WTC11 (cell line): Measurements from ENCODE around the gene ZNF787. TPM values are rescaled to one million over a fixed set of nuclear protein-coding genes. Genes with fewer than 3 reads are reported as not detected.

Experiments
- ATAC-seq: fragments of 200-7000 bp; cut with Tn5 transposase; 2 replicates; pipeline ENCODE4 v1.10.0; 2021; ENCODE audit warnings: mild to moderate bottlenecking, moderate library complexity
- CTCF ChIA-PET: fragments of 300-600 bp; sonication (Branson Sonifier 250); formaldehyde crosslinking; loops from one replicate; lab custom pipeline; 2021; ENCODE audit warnings: antibody characterized with exemption; lab: Charles Lee
- POLR2A ChIA-PET: fragments of 350-600 bp; sonication (Branson Sonifier 250); formaldehyde crosslinking; loops from one replicate; lab custom pipeline; 2021; ENCODE audit warnings: antibody characterized with exemption; lab: Charles Lee
- DNase-seq: peaks from one replicate; pipeline ENCODE4 v3.0.0; 2021; ENCODE audit warnings: low spot score
- H3K27ac Mint-ChIP-seq: 2 replicates; pipeline ENCODE4 v1.8.0; 2021; ENCODE audit warnings: mixed read lengths
- H3K27me3 Mint-ChIP-seq: 2 replicates; pipeline ENCODE4 v1.8.0; 2021; ENCODE audit warnings: low read depth, mild to moderate bottlenecking, moderate library complexity, mixed read lengths
- H3K36me3 Mint-ChIP-seq: 2 replicates; pipeline ENCODE4 v1.8.0; 2021; ENCODE audit warnings: mixed read lengths
- H3K4me1 Mint-ChIP-seq: 2 replicates; pipeline ENCODE4 v1.8.0; 2022; ENCODE audit warnings: mixed read lengths
- H3K4me3 Mint-ChIP-seq: 2 replicates; pipeline ENCODE4 v1.8.0; 2021; ENCODE audit warnings: mild to moderate bottlenecking, moderate library complexity, mixed read lengths
- H3K9me3 Mint-ChIP-seq: 2 replicates; pipeline ENCODE4 v1.8.0; 2021; ENCODE audit warnings: mixed read lengths
- ELF4 ChIP-seq: sonication (generic); formaldehyde crosslinking; IDR thresholded peaks from 2 replicates; pipeline ENCODE4 v1.8.1; 2022; ENCODE audit warnings: low read depth, mild to moderate bottlenecking, moderate library complexity, missing genetic modification reagents
- HMGA2 ChIP-seq: fragments of 250-450 bp; sonication (Bioruptor Pico); IDR thresholded peaks from 2 replicates; pipeline ENCODE4 v1.4.0; 2021; ENCODE audit warnings: mild to moderate bottlenecking, moderate library complexity
- KAT7 ChIP-seq: sonication (generic); formaldehyde crosslinking; IDR thresholded peaks from 2 replicates; pipeline ENCODE4 v1.8.1; 2023; ENCODE audit warnings: missing genetic modification reagents, mild to moderate bottlenecking, borderline replicate concordance
- NFATC4 ChIP-seq: fragments of 250-450 bp; sonication (Bioruptor Pico); IDR thresholded peaks from 2 replicates; pipeline ENCODE4 v1.9.0; 2021; ENCODE audit warnings: mild to moderate bottlenecking
- NFYB ChIP-seq: sonication (generic); formaldehyde crosslinking; conservative IDR thresholded peaks from 2 replicates; pipeline ENCODE4 v1.8.0; 2022; ENCODE audit warnings: low read depth, missing genetic modification reagents
- PRRX2 ChIP-seq: fragments of 250-450 bp; sonication (Bioruptor Pico); IDR thresholded peaks from 2 replicates; pipeline ENCODE4 v1.8.0; 2021; ENCODE audit warnings: mild to moderate bottlenecking
- SMAD3 ChIP-seq: sonication (generic); formaldehyde crosslinking; IDR thresholded peaks from 2 replicates; pipeline ENCODE4 v1.8.0; 2022; ENCODE audit warnings: missing genetic modification reagents, mild to moderate bottlenecking, borderline replicate concordance
- SP1 ChIP-seq: sonication (generic); formaldehyde crosslinking; conservative IDR thresholded peaks from 2 replicates; pipeline ENCODE4 v1.8.1; 2022; ENCODE audit warnings: missing genetic modification reagents
- TP53 ChIP-seq: sonication (generic); formaldehyde crosslinking; IDR thresholded peaks from 2 replicates; pipeline ENCODE4 v1.8.1; 2023; ENCODE audit warnings: mild to moderate bottlenecking, missing genetic modification reagents
- ZNF232 ChIP-seq: sonication (generic); formaldehyde crosslinking; IDR thresholded peaks from 2 replicates; pipeline ENCODE4 v1.8.0; 2022; ENCODE audit warnings: mild to moderate bottlenecking, missing genetic modification reagents
- total RNA-seq: library from RNA; stranded (reverse); gene quantifications from 3 replicates; pipeline ENCODE4 v1.2.3, GENCODE V29; 2021
- TF ChIP-seq, protein P1 (sequence below): fragments of 250-450 bp; sonication (Bioruptor Pico); IDR thresholded peaks from 2 replicates; pipeline ENCODE4 v1.9.0; 2021; ENCODE audit warnings: mild to moderate bottlenecking
- TF ChIP-seq, protein P2 (sequence below): fragments of 250-450 bp; sonication (Bioruptor Pico); IDR thresholded peaks from 2 replicates; pipeline ENCODE4 v1.9.0; 2021; ENCODE audit warnings: moderate library complexity, mild to moderate bottlenecking, inconsistent platforms, borderline replicate concordance
- TF ChIP-seq, protein P3 (sequence below): sonication (generic); formaldehyde crosslinking; IDR thresholded peaks from 2 replicates; pipeline ENCODE4 v1.8.0; 2023; ENCODE audit warnings: missing genetic modification reagents, mild to moderate bottlenecking, borderline replicate concordance
- TF ChIP-seq, protein P4 (sequence below): sonication (generic); formaldehyde crosslinking; IDR thresholded peaks from 2 replicates; pipeline ENCODE4 v1.8.1; 2022; ENCODE audit warnings: low read depth, missing genetic modification reagents, borderline replicate concordance
- TF ChIP-seq, protein P5 (sequence below): fragments of 250-450 bp; sonication (Bioruptor Pico); conservative IDR thresholded peaks from 2 replicates; pipeline ENCODE4 v1.9.0; 2021; ENCODE audit warnings: mild to moderate bottlenecking
- TF ChIP-seq, protein P6 (sequence below): fragments of 250-450 bp; sonication (Bioruptor Pico); IDR thresholded peaks from 2 replicates; pipeline ENCODE4 v1.9.0; 2021; ENCODE audit warnings: mild to moderate bottlenecking
- TF ChIP-seq, protein P7 (sequence below): sonication (generic); formaldehyde crosslinking; IDR thresholded peaks from 2 replicates; pipeline ENCODE4 v1.8.1; 2022; ENCODE audit warnings: missing genetic modification reagents, borderline replicate concordance

Gene ZNF787
- total RNA-seq, 1 experiment from 2014 or later, result 62.9 TPM

DNA sequence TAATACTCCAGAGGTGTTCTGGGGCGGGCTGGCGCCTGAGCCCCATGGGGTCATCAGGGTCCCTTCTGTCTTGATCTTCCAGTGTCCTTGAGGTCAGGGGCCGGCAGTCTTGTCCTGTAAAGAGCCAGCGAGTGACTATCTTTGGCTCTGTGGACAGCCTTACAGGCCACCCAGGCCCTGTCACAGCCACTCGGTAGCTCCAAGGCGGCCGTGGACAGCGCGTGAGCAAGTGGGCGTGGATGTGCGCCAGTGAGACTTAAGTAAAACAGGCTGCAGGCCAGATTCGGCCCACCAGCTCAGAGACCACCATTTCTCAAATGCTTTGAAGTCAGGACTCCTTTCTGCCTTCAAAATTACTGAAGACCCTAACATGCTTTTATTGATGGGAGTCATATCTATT lies 23.7 kb upstream of the ZNF787 start (continued):
- TF ChIP-seq, protein P1, sequence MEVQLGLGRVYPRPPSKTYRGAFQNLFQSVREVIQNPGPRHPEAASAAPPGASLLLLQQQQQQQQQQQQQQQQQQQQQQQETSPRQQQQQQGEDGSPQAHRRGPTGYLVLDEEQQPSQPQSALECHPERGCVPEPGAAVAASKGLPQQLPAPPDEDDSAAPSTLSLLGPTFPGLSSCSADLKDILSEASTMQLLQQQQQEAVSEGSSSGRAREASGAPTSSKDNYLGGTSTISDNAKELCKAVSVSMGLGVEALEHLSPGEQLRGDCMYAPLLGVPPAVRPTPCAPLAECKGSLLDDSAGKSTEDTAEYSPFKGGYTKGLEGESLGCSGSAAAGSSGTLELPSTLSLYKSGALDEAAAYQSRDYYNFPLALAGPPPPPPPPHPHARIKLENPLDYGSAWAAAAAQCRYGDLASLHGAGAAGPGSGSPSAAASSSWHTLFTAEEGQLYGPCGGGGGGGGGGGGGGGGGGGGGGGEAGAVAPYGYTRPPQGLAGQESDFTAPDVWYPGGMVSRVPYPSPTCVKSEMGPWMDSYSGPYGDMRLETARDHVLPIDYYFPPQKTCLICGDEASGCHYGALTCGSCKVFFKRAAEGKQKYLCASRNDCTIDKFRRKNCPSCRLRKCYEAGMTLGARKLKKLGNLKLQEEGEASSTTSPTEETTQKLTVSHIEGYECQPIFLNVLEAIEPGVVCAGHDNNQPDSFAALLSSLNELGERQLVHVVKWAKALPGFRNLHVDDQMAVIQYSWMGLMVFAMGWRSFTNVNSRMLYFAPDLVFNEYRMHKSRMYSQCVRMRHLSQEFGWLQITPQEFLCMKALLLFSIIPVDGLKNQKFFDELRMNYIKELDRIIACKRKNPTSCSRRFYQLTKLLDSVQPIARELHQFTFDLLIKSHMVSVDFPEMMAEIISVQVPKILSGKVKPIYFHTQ (CRISPR knock-in tag), result no peak
- TF ChIP-seq ZNF232 (no peak), NFYB (CRISPR knock-in tag) (no peak), SMAD3 (CRISPR knock-in tag) (no peak), KAT7 (CRISPR knock-in tag) (no peak), NFATC4 (no peak)
- TF ChIP-seq, protein P2, sequence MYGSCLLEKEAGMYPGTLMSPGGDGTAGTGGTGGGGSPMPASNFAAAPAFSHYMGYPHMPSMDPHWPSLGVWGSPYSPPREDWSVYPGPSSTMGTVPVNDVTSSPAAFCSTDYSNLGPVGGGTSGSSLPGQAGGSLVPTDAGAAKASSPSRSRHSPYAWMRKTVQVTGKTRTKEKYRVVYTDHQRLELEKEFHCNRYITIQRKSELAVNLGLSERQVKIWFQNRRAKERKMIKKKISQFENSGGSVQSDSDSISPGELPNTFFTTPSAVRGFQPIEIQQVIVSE, result no peak

DNA sequence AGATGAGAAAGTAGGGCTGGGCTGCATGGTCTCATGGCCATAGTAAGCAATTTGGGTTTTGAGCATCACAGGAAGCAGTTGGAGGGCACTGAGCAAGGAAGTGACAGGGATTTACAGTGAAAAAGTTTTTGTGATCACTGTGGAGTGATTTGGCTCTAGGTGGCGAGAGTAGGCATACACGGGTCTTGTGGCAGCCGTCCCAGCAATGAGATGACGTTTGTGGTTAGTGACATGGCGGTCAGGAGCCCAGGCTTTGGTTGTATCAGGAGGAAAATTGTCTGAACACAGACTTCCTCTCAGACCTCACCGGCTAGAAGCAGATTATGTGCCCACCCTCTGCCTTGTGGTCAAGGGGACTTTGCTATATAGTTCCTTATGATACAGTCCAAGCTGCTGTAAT lies 23.3 kb upstream of the ZNF787 start:
- H3K36me3 Mint-ChIP-seq, result peaks cover 18% of the 10 kb centered on the region
- no peak for TF ChIP-seq HMGA2 (CRISPR knock-in tag)
- TF ChIP-seq SP1, result no peak
- TF ChIP-seq, protein P3, sequence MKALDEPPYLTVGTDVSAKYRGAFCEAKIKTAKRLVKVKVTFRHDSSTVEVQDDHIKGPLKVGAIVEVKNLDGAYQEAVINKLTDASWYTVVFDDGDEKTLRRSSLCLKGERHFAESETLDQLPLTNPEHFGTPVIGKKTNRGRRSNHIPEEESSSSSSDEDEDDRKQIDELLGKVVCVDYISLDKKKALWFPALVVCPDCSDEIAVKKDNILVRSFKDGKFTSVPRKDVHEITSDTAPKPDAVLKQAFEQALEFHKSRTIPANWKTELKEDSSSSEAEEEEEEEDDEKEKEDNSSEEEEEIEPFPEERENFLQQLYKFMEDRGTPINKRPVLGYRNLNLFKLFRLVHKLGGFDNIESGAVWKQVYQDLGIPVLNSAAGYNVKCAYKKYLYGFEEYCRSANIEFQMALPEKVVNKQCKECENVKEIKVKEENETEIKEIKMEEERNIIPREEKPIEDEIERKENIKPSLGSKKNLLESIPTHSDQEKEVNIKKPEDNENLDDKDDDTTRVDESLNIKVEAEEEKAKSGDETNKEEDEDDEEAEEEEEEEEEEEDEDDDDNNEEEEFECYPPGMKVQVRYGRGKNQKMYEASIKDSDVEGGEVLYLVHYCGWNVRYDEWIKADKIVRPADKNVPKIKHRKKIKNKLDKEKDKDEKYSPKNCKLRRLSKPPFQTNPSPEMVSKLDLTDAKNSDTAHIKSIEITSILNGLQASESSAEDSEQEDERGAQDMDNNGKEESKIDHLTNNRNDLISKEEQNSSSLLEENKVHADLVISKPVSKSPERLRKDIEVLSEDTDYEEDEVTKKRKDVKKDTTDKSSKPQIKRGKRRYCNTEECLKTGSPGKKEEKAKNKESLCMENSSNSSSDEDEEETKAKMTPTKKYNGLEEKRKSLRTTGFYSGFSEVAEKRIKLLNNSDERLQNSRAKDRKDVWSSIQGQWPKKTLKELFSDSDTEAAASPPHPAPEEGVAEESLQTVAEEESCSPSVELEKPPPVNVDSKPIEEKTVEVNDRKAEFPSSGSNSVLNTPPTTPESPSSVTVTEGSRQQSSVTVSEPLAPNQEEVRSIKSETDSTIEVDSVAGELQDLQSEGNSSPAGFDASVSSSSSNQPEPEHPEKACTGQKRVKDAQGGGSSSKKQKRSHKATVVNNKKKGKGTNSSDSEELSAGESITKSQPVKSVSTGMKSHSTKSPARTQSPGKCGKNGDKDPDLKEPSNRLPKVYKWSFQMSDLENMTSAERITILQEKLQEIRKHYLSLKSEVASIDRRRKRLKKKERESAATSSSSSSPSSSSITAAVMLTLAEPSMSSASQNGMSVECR (CRISPR knock-in tag), result no peak
- TF ChIP-seq, protein P4, sequence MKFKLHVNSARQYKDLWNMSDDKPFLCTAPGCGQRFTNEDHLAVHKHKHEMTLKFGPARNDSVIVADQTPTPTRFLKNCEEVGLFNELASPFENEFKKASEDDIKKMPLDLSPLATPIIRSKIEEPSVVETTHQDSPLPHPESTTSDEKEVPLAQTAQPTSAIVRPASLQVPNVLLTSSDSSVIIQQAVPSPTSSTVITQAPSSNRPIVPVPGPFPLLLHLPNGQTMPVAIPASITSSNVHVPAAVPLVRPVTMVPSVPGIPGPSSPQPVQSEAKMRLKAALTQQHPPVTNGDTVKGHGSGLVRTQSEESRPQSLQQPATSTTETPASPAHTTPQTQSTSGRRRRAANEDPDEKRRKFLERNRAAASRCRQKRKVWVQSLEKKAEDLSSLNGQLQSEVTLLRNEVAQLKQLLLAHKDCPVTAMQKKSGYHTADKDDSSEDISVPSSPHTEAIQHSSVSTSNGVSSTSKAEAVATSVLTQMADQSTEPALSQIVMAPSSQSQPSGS (CRISPR knock-in tag), result no peak
- TF ChIP-seq TP53, result no peak
- TF ChIP-seq, protein P5, sequence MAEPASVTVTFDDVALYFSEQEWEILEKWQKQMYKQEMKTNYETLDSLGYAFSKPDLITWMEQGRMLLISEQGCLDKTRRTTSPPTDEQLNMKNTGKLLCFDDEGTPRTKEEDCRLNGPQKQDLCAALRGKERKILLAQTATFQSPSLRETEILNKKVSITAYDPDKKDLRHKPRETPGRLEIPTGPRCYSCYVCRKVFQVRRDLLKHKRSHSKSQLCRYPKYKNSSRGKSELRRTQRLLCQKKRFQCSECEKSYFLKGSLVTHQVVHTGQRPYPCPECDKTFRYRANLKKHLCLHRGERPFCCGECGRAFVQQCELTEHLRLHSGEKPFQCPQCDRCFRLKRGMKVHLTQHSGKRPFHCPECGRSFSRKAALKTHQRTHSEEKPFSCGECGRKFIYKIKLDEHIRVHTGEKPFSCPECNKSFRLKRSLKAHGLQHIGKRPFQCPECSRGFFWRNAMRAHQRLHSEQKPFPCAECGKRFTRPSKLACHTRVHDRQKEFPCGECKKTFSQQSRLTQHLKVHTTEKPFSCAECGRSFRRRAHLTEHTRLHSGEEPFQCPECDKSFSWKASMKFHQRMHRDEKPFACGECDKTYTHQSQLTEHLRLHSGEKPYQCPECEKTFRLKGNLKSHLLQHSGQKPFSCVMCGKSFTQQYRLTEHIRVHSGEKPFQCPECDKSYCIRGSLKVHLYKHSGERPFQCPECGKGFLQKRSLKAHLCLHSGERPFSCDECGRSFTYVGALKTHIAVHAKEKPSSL (CRISPR knock-in tag), result no peak
- TF ChIP-seq, protein P6, sequence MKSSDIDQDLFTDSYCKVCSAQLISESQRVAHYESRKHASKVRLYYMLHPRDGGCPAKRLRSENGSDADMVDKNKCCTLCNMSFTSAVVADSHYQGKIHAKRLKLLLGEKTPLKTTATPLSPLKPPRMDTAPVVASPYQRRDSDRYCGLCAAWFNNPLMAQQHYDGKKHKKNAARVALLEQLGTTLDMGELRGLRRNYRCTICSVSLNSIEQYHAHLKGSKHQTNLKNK (CRISPR knock-in tag), result no peak
- TF ChIP-seq ELF4 (CRISPR knock-in tag), result no peak
- TF ChIP-seq SMAD3 (CRISPR knock-in tag), result no peak
- TF ChIP-seq, protein P7, sequence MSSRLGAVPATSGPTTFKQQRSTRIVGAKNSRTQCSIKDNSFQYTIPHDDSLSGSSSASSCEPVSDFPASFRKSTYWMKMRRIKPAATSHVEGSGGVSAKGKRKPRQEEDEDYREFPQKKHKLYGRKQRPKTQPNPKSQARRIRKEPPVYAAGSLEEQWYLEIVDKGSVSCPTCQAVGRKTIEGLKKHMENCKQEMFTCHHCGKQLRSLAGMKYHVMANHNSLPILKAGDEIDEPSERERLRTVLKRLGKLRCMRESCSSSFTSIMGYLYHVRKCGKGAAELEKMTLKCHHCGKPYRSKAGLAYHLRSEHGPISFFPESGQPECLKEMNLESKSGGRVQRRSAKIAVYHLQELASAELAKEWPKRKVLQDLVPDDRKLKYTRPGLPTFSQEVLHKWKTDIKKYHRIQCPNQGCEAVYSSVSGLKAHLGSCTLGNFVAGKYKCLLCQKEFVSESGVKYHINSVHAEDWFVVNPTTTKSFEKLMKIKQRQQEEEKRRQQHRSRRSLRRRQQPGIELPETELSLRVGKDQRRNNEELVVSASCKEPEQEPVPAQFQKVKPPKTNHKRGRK (CRISPR knock-in tag), result no peak
- no peak for TF ChIP-seq PRRX2
- H3K4me3 Mint-ChIP-seq, result no peak overlapping the region
- ChIA-PET POLR2A (no interaction called here), CTCF (interaction anchor here (1.2 kb wide), 1 partner anchor 78 kb away, joined by 4 read pairs; no protein-coding TSS in a partner anchor)
- DNase-seq, result no peak
- no peak for ATAC-seq
- H3K27ac Mint-ChIP-seq, result no peak overlapping the region
- H3K9me3 Mint-ChIP-seq, result peaks cover 4% of the 10 kb centered on the region; the same call in 1 of the 2 replicates
- H3K4me1 Mint-ChIP-seq, result peaks cover 18% of the 10 kb centered on the region
- H3K27me3 Mint-ChIP-seq, result peaks cover 3% of the 10 kb centered on the region; the same call in 1 of the 2 replicates
